Measurements from ENCODE around the gene CWC27.

GRCh38 chr5:64942460-64942859, 173.7 kb downstream of the CWC27 start:
- no peak for TF ChIP-seq CTCF (IDR thresholded peaks at IDR 0.05)
- no peak for TF ChIP-seq EP300 (IDR thresholded peaks at IDR 0.05)
